D721Med (cell line): ENCODE data around the gene C2orf92.
"Not testable (repeated sequence)": the region's sequence is repeated elsewhere in the genome, so short reads cannot be mapped to it uniquely, and the experiment has no call there.

ENCODE experiments used
- DNase-seq: peaks from one replicate; pipeline ENCODE4 v3.0.0; 2011; ENCODE audit warnings: low spot score; ENCODE audit not compliant: insufficient read length
- FAIRE-seq: peaks from 2 replicates; lab custom pipeline; 2011; peaks lifted over from hg19 to GRCh38; lab: Jason Lieb, UNC
- TF ChIP-seq, protein P1 (sequence below): IDR thresholded peaks from 2 replicates; pipeline ENCODE4 v1.5.1; 2012; ENCODE audit warnings: mild to moderate bottlenecking, control low read depth; ENCODE audit not compliant: insufficient read depth; ENCODE audit errors: missing control alignments

Gene C2orf92

DNA sequence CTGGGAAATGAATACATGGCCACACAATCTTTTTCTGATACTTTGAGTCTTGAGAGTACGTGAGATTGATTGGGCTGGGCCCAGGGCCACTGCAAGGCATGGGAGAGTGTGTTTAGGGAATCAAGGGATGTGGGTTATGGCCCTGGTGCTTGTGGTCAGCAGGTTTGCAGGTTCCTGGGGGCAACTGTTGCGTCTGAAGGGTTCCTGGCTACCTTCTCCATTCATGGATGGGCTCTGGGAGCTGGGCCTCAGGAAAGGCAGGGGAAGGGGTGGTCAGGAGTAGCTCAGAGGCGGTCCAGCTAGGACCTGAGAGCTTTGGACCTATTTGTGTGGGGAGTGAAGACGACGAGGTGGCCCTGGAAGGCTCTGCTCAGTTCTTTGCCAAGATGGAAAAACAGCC lies 35.5 kb downstream of the C2orf92 start:
- no peak for FAIRE-seq

GRCh38 chr2:97706112-97706511 lies 36.6 kb downstream of the C2orf92 start:
- TF ChIP-seq, protein P1, sequence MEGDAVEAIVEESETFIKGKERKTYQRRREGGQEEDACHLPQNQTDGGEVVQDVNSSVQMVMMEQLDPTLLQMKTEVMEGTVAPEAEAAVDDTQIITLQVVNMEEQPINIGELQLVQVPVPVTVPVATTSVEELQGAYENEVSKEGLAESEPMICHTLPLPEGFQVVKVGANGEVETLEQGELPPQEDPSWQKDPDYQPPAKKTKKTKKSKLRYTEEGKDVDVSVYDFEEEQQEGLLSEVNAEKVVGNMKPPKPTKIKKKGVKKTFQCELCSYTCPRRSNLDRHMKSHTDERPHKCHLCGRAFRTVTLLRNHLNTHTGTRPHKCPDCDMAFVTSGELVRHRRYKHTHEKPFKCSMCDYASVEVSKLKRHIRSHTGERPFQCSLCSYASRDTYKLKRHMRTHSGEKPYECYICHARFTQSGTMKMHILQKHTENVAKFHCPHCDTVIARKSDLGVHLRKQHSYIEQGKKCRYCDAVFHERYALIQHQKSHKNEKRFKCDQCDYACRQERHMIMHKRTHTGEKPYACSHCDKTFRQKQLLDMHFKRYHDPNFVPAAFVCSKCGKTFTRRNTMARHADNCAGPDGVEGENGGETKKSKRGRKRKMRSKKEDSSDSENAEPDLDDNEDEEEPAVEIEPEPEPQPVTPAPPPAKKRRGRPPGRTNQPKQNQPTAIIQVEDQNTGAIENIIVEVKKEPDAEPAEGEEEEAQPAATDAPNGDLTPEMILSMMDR: no peak
- DNase-seq: no peak
- no peak for FAIRE-seq

More for the DNA sequence above, 35.5 kb downstream of the C2orf92 start:
- TF ChIP-seq, protein P1: no peak
- no peak for DNase-seq

DNA sequence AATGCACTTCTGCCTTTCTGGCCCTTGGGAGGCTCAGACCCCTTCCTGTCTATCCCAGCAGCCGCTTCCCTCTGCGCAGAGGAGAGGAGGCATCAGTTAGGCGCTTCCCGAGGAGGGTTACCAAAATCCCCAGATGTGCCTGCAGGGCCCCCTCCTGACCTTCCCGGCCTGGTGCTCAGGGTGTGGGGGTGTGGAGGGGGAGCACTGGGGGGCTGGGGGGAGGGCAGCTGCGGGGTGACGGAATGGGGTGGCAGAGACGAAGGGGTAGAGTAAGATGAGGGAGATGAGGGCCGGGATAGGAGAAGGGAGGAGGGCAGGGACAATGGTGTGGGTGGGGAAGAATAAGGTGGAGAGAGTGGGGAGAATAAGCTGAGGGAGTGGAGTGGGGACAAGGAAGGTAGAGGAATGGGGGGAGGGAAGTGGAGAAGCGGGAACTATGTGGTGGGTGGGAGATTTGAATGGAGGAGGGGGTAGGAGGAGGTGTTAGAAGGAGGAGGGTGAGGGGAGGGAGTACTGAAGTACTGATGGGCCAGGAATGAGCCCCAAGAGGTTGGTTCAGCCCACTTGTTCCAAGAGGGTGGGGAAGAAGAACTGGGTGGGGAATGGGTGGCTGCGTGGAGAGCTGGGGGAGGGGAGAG lies 37.3 kb downstream of the C2orf92 start:
- DNase-seq (no peak), FAIRE-seq (no peak)
- TF ChIP-seq, protein P1: no peak

- DNase-seq: no peak
- TF ChIP-seq, protein P1: no peak
Measured at GRCh38 chr2:97707362-97708047, 38.0 kb downstream of the C2orf92 start.

GRCh38 chr2:97708048-97708380 lies 38.5 kb downstream of the C2orf92 start:
- TF ChIP-seq, protein P1: no peak
- FAIRE-seq: no peak

More at GRCh38 chr2:97707362-97708047, 38.0 kb downstream of the C2orf92 start:
- FAIRE-seq: no peak

GRCh38 chr2:97708608-97709007 lies 39.1 kb downstream of the C2orf92 start:
- DNase-seq (no peak), FAIRE-seq (no peak)
- TF ChIP-seq, protein P1: no peak

More at GRCh38 chr2:97708048-97708380, 38.5 kb downstream of the C2orf92 start:
- DNase-seq: no peak

DNA sequence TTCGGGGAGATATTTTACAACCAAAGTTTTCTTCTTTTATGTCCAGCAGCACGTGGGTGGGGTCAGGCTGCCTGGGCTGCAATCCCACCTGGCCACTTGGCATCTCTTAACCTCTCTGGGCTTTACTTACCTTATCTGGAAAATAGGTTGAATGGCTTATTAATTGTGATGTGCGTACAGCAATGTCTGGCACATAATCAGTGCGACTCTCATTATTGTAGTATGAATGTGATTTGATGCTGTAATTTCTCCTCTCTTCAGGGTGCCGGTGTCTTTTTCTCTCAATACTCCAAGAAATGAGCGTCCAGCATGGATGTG lies 41.8 kb downstream of the C2orf92 start:
- DNase-seq (no peak), FAIRE-seq (no peak)
- TF ChIP-seq, protein P1: no peak

DNA sequence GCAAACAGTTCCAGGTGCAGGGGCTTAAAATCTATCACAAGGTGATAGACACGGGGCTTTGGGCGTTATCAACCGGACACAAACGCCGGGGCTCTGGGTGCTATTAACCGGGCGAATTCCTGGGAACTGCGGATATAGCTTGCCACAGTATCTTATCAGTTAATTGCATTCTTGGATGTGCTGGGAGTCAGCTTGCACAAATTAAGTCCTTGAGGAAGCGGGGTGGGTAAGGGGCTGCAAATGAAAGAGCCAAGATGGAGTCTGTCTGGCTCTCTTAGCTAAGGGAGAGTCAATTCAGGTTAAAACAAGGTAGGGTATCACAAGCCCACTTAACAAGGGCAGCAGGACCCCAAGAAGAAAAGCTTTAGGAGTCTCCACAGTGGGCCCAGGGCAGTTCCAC lies 42.7 kb downstream of the C2orf92 start:
- not testable (repeated sequence) for DNase-seq, FAIRE-seq
